Trophoblast cell (in vitro differentiated cells and primary cell): ENCODE results near the gene RET.
A peak's percentile ranks its signal among the peaks of the same experiment; 100 is the strongest.

Source experiments
- DNase-seq, 2 donors: peaks; one replicate each; pipeline ENCODE4 v3.0.0-alpha.2; 2016
- H2AFZ ChIP-seq: 2 replicates; pipeline ENCODE4 v1.6.1; 2013; ENCODE audit warnings: low read length, moderate library complexity, mild to moderate bottlenecking; ENCODE audit not compliant: insufficient read depth, poor library complexity
- H2AK5ac ChIP-seq: 2 replicates; pipeline ENCODE4 v1.6.1; 2013; ENCODE audit warnings: mild to moderate bottlenecking, low read length
- H2BK120ac ChIP-seq: 2 replicates; pipeline ENCODE4 v1.6.1; 2013; ENCODE audit warnings: low read length, mild to moderate bottlenecking, moderate library complexity; ENCODE audit not compliant: insufficient read depth, poor library complexity
- H2BK12ac ChIP-seq: 2 replicates; pipeline ENCODE4 v1.6.1; 2013; ENCODE audit warnings: mild to moderate bottlenecking, low read length, moderate library complexity
- H2BK5ac ChIP-seq: 2 replicates; pipeline ENCODE4 v1.6.1; 2013; ENCODE audit warnings: low read length, low read depth, moderate library complexity, mild to moderate bottlenecking; ENCODE audit not compliant: poor library complexity
- H3K14ac ChIP-seq: 2 replicates; pipeline ENCODE4 v1.6.1; 2013; ENCODE audit warnings: mild to moderate bottlenecking, low read length
- H3K18ac ChIP-seq: 2 replicates; pipeline ENCODE4 v1.6.1; 2013; ENCODE audit warnings: mild to moderate bottlenecking, low read length
- H3K23ac ChIP-seq: 2 replicates; pipeline ENCODE4 v1.6.1; 2013; ENCODE audit warnings: low read length
- H3K27ac ChIP-seq: 2 replicates; pipeline ENCODE4 v1.5.1; 2013; ENCODE audit warnings: low read depth, mild to moderate bottlenecking, inconsistent platforms, low read length, moderate library complexity
- H3K27me3 ChIP-seq: 2 replicates; pipeline ENCODE4 v1.6.1; 2013; ENCODE audit warnings: inconsistent platforms, mild to moderate bottlenecking, low read length, moderate library complexity; ENCODE audit not compliant: insufficient read depth
- H3K36me3 ChIP-seq, 2 experiments: 1 replicate in 1 of 2; 2 replicates in 1 of 2; pipeline ENCODE4 v1.6.1; 2013; ENCODE audit warnings: low read length in 2 of 2, mild to moderate bottlenecking in 2 of 2, moderate library complexity in 1 of 2; ENCODE audit not compliant: insufficient read depth in 2 of 2, control insufficient read depth in 1 of 2
- H3K4ac ChIP-seq: 2 replicates; pipeline ENCODE4 v1.6.1; 2013; ENCODE audit warnings: low read depth, mild to moderate bottlenecking, low read length, moderate library complexity
- H3K4me1 ChIP-seq, 2 experiments: 1 replicate in 1 of 2; 2 replicates in 1 of 2; pipeline ENCODE4 v1.6.1; 2013; ENCODE audit warnings: low read length in 2 of 2, mild to moderate bottlenecking in 2 of 2, moderate library complexity in 1 of 2; ENCODE audit not compliant: insufficient read depth in 2 of 2, control insufficient read depth in 1 of 2
- H3K4me2 ChIP-seq: 2 replicates; pipeline ENCODE4 v1.6.1; 2013; ENCODE audit warnings: inconsistent platforms, mild to moderate bottlenecking, low read length, moderate library complexity
- H3K4me3 ChIP-seq: 2 replicates; pipeline ENCODE4 v1.5.1; 2013; ENCODE audit warnings: mild to moderate bottlenecking, low read depth, low read length, inconsistent platforms
- H3K79me1 ChIP-seq: one replicate; pipeline ENCODE4 v1.6.1; 2013; ENCODE audit warnings: low read length
- H3K79me2 ChIP-seq: 2 replicates; pipeline ENCODE4 v1.6.1; 2013; ENCODE audit warnings: low read length, mild to moderate bottlenecking; ENCODE audit not compliant: control insufficient read depth, insufficient read depth, poor library complexity
- H3K9ac ChIP-seq: 2 replicates; pipeline ENCODE4 v1.6.1; 2013; ENCODE audit warnings: mild to moderate bottlenecking, low read length
- H3K9me3 ChIP-seq: 2 replicates; pipeline ENCODE4 v1.6.1; 2013; ENCODE audit warnings: low read depth, mild to moderate bottlenecking, control low read depth, inconsistent platforms, low read length; ENCODE audit not compliant: insufficient read depth
- H4K12ac ChIP-seq: 2 replicates; pipeline ENCODE4 v1.6.1; 2013; ENCODE audit warnings: low read depth, mild to moderate bottlenecking, low read length, moderate library complexity
- H4K8ac ChIP-seq: 2 replicates; pipeline ENCODE4 v1.6.1; 2013; ENCODE audit warnings: low read depth, mild to moderate bottlenecking, low read length, moderate library complexity
- H4K91ac ChIP-seq: one replicate; pipeline ENCODE4 v1.6.1; 2013; ENCODE audit warnings: low read depth, mild to moderate bottlenecking, low read length, moderate library complexity
- WGBS: extraction: QIAGEN DNeasy Blood & Tissue Kit; methylation state at CpG from one replicate; pipeline ENCODE4 v1.1.7; 2013; ENCODE audit warnings: missing lambda C conversion rate; ENCODE audit not compliant: insufficient read length, insufficient coverage; ENCODE audit errors: extremely low coverage; 5-methylcytosine and 5-hydroxymethylcytosine counted together

The RET gene

DNA sequence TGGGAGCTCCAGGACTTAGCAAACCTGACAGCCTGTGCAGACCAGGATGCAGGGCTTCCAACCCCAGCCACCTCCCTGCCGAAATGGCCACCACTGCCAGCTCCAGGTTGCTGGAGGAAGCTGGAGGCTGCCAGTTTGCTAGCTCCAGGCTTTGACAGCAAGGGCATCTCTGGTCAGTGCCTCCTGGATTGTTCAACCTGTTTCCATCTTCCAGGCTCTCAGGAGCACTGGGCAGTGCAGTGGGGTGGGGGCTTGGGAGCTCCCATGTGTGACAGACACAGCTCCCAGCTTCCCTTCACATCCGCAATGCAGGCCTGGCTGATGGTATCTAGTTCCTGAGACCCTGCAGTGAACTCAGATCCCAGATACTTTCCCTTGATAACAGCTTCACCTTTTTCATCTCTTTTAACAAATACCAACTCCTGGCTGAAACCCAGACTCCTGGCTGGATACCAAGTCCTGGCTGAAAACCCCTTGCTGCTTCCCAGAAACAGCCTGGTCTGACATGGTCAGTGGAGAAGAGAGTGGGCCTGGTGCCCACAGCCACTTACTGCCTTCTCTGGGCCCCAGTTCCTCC is 20.8 kb upstream of the RET start:
- H3K4me1 ChIP-seq = no peaks in the 10 kb centered on the region
- H3K4ac ChIP-seq = no peak overlapping the region
- H3K79me1 ChIP-seq = no peaks in the 10 kb centered on the region
- no CpG with 5 or more reads among the region's 2 CpGs for WGBS
- H2BK12ac ChIP-seq = no peak overlapping the region
- no peak overlapping the region for H3K18ac ChIP-seq
- H3K23ac ChIP-seq = no peak overlapping the region
- no peak overlapping the region for H2BK120ac ChIP-seq
- no peak overlapping the region for H3K4me2 ChIP-seq
- no peaks in the 10 kb centered on the region for H3K79me2 ChIP-seq
- H3K36me3 ChIP-seq = no peaks in the 10 kb centered on the region
- H4K12ac ChIP-seq = no peak overlapping the region
- H3K4me3 ChIP-seq = no peak overlapping the region
- no peak overlapping the region for H2AK5ac ChIP-seq
- no peak overlapping the region for H4K91ac ChIP-seq
- no peaks in the 10 kb centered on the region for H3K27me3 ChIP-seq
- no peak overlapping the region for H3K27ac ChIP-seq
- H4K8ac ChIP-seq = no peak overlapping the region
- H3K14ac ChIP-seq = no peak overlapping the region
- DNase-seq = no peak
- H3K9me3 ChIP-seq = peaks cover 4% of the 10 kb centered on the region
- no peak overlapping the region for H2BK5ac ChIP-seq
- H2AFZ ChIP-seq = no peak overlapping the region
- H3K9ac ChIP-seq = no peak overlapping the region

DNA sequence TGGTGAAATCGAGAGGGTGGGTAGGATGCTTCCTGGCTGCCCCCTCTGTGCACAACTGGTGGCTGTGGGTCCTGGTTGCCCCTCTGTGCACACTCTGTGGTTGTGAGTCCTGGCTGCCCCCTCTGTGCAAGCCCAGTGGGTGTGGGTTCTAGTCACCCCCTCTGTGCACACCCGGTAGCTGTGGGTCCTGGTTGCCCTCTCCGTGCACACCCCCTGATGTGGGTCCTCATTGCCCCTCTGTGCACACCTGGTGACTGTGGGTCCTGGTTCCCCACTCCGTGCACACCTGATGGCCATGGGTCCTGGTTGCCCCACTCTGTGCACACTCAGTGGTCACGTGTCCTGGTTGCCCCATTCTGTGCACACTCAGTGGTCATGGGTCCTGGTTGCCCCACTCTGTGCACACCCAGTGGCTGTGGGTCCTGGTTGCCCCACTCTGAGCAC is 20.3 kb upstream of the RET start:
- no peaks in the 10 kb centered on the region for H3K4me1 ChIP-seq
- no peak overlapping the region for H3K14ac ChIP-seq
- no peak overlapping the region for H2BK5ac ChIP-seq
- no peak overlapping the region for H3K23ac ChIP-seq
- peaks cover 4% of the 10 kb centered on the region for H3K9me3 ChIP-seq
- H2BK12ac ChIP-seq = no peak overlapping the region
- no peaks in the 10 kb centered on the region for H3K27me3 ChIP-seq
- H2AFZ ChIP-seq = no peak overlapping the region
- no peak overlapping the region for H3K4ac ChIP-seq
- H3K79me1 ChIP-seq = no peaks in the 10 kb centered on the region
- H3K27ac ChIP-seq = no peak overlapping the region
- H4K12ac ChIP-seq = no peak overlapping the region
- no peak overlapping the region for H2BK120ac ChIP-seq
- H2AK5ac ChIP-seq = no peak overlapping the region
- no peak overlapping the region for H4K91ac ChIP-seq
- no peaks in the 10 kb centered on the region for H3K36me3 ChIP-seq
- no CpG with 5 or more reads among the region's 5 CpGs for WGBS
- no peak overlapping the region for H3K18ac ChIP-seq
- no peak overlapping the region for H3K4me3 ChIP-seq
- H4K8ac ChIP-seq = no peak overlapping the region
- DNase-seq = no peak
- no peak overlapping the region for H3K4me2 ChIP-seq
- no peaks in the 10 kb centered on the region for H3K79me2 ChIP-seq
- H3K9ac ChIP-seq = no peak overlapping the region

DNA sequence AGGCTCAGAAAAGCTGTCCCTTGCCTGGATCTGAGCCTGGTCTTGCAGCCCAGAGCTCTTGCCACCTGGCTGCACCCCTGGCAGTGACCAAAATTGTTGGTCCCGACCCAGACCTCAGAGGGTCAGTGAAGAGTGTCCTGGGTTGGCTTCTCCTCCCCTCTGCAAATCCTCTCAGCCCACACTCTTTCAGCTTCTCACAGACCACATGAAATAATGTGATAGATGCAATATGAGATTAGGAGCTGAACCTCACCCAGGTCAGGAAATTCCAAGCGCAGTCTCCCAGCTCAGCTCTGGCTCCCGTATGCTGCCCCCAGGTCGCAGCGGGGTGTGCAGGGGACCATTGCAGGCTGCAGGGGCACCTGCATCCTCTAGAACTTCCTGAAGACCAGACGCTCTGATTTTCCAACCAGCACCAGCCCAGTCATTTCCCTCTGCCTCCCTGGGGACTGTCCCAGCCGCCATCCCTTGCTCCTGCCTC is 19.6 kb upstream of the RET start:
- Histone ChIP-seq H3K4me1 (no peaks in the 10 kb centered on the region), H3K18ac (no peak overlapping the region), H2AFZ (no peak overlapping the region), H3K9me3 (peaks cover 4% of the 10 kb centered on the region), H3K4me2 (no peak overlapping the region), H4K8ac (no peak overlapping the region), H3K27me3 (no peaks in the 10 kb centered on the region), H3K14ac (no peak overlapping the region), H2AK5ac (no peak overlapping the region), H3K79me2 (no peaks in the 10 kb centered on the region), H4K12ac (no peak overlapping the region), H3K79me1 (no peaks in the 10 kb centered on the region), H3K9ac (no peak overlapping the region), H4K91ac (no peak overlapping the region), H2BK5ac (no peak overlapping the region), H2BK120ac (no peak overlapping the region), H3K36me3 (no peaks in the 10 kb centered on the region), H3K27ac (no peak overlapping the region), H3K4me3 (no peak overlapping the region), H2BK12ac (no peak overlapping the region), H3K4ac (no peak overlapping the region), H3K23ac (no peak overlapping the region)
- DNase-seq = peak in 1 of 2 donors; percentile 7
- WGBS = no CpG with 5 or more reads among the region's 7 CpGs

DNA sequence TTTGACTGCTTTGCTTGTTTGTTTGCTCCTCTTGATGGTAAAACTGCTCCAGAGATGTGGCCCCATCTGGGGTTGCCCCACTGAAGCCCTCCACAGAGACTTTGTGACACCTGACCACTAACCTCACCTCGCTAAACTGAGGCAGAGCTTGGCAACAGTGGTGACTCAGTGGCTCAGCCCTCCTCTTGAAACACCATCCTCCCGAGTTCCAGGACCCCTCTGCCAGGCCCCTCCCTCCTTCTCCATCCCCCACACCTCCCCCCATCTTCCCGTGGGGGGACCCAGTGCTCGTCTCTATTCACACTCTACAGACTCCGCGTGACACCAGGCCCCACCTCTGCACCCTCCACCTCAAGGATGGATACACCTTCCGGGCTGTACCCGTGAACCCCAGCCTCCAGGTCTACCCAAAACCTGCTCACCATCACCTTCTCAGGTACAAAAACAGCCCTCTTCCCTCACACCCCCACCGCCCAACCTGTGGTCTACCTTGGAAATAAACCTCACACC is 19.0 kb upstream of the RET start:
- Histone ChIP-seq H2AFZ (no peak overlapping the region), H3K9ac (no peak overlapping the region), H3K79me1 (no peaks in the 10 kb centered on the region), H3K23ac (no peak overlapping the region), H2BK120ac (no peak overlapping the region), H3K4me2 (no peak overlapping the region), H4K12ac (no peak overlapping the region), H2BK12ac (no peak overlapping the region), H3K4me1 (no peaks in the 10 kb centered on the region), H3K79me2 (no peaks in the 10 kb centered on the region), H2BK5ac (no peak overlapping the region), H4K91ac (no peak overlapping the region), H3K4ac (no peak overlapping the region), H3K18ac (no peak overlapping the region), H3K27me3 (no peaks in the 10 kb centered on the region), H3K9me3 (peaks cover 4% of the 10 kb centered on the region), H3K4me3 (no peak overlapping the region), H2AK5ac (no peak overlapping the region), H4K8ac (no peak overlapping the region), H3K36me3 (no peaks in the 10 kb centered on the region), H3K14ac (no peak overlapping the region), H3K27ac (no peak overlapping the region)
- no CpG with 5 or more reads among the region's 9 CpGs for WGBS
- DNase-seq = no peak
